HG03469 (cell line): ENCODE measurements around the gene SNAI3.

ENCODE experiments used
- ATAC-seq: cut with Tn5 transposase; IDR thresholded peaks from one replicate; pipeline ENCODE4 v1.9.1; 2021; ENCODE audit warnings: mild to moderate bottlenecking, moderate library complexity, moderate number of reproducible peaks; ENCODE audit not compliant: unreplicated experiment

SNAI3 gene

DNA sequence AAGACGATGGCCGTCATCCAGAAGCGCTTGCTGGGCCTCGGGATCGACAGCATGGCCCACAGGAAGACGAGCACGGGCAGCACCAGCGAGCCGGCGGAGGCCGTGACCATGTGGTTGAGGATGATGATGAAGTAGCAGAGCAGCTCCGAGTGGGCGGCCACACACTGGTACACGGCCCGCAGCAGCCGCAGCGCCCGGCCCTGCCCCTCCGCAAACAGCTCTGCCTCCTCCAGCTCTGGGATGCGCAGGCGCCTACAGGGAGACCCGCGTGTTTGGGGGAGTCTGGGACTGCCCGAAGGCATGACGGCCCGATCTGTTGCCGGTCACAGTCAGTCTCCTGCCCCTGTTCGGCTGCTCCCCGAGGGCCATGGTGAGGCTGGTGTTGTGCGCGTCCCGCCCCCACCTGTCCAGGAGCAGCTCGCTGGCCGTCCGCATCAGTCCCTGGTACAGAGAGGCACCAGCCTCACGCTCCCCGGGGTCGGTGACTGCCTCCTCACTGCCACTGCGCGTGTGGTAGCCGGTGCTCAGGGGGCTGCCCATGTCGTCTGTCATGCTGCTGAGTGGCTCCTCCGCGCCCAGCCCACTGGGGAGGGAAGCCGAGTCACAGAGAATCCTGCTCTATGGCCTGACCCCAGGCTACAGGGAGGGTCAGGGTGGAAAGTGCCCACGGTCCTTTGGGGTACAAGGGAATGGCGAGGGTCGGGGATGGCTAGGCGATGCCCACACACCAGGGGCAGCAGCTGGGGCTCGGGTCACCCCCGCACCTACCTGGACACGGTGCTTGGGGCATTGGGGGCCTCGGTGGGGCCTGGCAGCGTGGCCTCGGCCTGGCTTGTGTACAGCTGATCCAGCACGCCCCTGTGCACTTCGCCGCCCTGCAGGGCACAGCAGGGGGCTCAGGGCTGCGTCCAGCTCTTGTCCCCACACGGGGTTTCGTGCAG lies 35.8 kb upstream of the SNAI3 start:
- ATAC-seq: no peak

GRCh38 chr16:88721236-88721635 lies 34.9 kb upstream of the SNAI3 start:
- no peak for ATAC-seq

GRCh38 chr16:88720396-88720970 lies 34.2 kb upstream of the SNAI3 start:
- no peak for ATAC-seq

GRCh38 chr16:88719933-88720296 lies 33.6 kb upstream of the SNAI3 start:
- ATAC-seq: no peak

DNA sequence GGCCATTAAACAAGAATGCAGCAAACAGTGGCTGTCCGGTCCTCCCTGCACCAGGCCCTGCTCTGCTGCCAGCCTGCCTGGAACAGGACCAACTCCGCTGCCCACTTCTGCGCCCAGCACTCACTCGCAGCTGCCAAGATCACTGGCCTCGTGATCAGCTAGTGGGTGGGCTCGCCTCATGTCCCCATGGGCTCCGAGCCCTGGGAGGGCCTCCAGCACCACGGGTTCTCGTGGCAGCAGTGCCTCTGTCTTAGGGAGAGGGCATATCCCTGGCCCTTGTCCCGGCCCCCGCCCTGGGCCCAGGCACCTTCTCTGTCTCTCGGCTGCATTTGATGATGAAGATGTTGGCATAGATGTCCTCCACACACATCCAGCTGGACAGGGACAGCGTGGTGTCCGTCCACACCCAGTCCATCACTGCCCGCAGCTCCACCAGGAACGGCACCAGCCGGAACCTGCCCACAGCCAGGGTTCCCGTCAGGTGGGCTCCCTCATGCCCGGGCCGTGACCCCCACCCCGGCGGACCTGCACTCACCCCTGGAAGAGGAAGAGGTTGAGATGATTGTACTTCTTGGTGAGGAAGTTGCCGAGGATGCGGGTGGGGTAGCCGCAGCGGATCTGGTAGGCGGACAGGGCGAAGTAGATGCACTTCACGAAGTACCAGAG lies 33.1 kb upstream of the SNAI3 start:
- no peak for ATAC-seq

GRCh38 chr16:88718178-88718577 lies 31.9 kb upstream of the SNAI3 start:
- no peak for ATAC-seq

- ATAC-seq: no peak
These were observed 30.3 kb upstream of the SNAI3 start for GRCh38 chr16:88716601-88717001.

DNA sequence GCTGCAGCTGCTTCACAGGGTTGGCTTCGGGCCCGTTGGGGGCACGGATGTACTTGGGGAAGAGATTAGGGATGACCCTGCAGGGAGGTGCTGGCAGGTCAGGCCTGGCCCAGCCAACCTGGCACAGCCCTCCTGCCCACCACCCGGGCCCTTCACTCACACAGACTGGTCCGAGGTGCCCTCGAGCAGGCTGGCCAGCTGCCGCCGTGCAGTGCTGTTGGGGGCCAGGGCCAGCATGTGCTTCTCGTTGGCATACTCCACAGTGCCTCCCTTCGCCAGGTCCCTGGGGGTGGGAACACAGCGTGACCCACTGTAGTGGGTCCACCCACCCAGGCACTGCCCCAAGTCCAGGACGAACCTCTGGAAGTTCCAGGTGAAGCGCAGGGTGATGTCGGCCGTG lies 29.9 kb upstream of the SNAI3 start:
- no peak for ATAC-seq

GRCh38 chr16:88715312-88716190 lies 29.2 kb upstream of the SNAI3 start:
- no peak for ATAC-seq

- no peak for ATAC-seq
These were observed 28.4 kb upstream of the SNAI3 start for GRCh38 chr16:88714420-88715302.

DNA sequence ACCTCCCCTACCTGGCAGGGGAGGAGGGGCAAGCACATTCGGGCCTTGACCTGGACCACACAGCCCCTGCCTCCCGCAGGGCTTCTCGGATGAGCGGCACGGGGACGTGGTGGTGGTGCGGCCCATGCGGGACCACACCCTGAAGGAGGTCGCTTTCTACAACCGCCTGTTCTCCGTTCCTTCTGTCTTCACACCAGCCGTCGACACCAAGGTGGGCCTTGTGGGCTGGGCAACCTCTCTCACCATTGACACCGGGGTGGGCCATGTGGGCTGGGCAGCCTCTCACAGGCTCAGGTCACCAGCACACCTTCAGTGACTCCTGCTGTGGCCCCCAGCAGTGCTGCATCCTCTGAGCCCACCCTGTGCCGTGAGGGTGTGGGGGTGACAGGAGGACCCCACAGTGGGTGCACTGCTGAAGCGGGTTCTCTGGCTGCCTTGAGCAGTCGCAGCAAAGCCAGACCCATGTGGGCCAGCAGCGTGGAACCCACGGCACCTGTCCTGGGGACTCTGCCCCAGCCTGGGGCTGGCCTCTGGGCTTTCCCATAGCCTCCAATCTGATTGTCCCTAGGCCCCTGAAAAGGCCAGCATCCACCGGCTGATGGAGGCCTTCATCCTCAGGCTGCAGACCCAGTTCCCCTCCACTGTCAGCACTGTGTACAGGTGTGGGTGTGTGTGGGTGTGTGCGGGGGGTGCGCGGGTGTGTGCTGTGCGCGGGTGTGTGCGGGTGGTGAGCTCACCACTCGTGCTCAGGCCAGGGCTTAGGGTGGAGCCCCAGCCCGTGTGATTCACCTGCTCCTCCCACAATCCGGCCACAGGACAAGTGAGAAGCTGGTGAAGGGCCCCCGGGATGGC lies 27.5 kb upstream of the SNAI3 start:
- no peak for ATAC-seq

DNA sequence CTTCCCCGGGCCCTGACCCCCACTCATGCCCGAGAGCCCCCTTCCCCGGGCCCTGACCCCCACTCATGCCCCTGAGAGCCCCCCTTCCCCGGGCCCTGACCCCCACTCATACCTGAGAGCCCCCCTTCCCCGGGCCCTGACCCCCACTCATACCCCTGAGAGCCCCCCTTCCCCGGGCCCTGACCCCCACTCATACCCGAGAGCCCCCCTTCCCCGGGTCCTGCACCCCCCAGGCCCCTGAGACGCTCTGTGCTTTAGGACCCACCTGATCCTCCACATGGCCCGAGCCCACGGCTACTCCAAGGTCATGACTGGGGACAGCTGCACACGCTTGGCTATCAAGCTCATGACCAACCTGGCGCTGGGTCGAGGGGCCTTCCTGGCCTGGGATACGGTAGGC lies 26.7 kb upstream of the SNAI3 start:
- no peak for ATAC-seq

DNA sequence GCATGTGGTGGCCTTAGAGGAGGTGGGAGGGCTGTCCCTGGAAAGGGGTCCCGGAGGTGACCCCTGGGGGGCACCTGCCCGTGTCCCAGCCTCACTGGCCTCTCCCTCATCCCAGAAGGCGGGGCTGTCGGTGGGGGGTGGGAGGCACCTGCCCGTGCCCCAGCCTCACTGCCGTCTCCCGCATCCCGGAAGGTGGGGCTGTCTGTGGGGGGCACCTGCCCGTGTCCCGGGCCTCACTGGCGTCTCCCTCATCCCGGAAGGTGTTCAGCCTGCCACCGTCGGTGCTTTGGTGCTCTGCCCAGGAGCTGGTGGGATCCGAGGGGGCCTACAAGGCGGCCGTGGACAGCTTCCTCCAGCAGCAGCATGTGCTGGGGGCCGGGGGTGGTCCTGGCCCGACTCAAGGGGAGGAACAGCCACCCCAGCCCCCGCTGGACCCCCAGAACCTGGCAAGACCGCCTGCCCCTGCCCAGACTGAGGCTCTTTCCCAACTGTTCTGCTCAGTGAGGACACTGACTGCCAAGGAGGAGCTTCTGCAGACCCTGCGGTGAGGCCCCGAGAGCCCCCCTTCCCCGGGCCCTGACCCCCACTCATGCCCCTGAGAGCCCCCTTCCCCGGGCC lies 26.2 kb upstream of the SNAI3 start:
- ATAC-seq: no peak

- no peak for ATAC-seq
These were observed 25.5 kb upstream of the SNAI3 start for GRCh38 chr16:88711750-88712340.

DNA sequence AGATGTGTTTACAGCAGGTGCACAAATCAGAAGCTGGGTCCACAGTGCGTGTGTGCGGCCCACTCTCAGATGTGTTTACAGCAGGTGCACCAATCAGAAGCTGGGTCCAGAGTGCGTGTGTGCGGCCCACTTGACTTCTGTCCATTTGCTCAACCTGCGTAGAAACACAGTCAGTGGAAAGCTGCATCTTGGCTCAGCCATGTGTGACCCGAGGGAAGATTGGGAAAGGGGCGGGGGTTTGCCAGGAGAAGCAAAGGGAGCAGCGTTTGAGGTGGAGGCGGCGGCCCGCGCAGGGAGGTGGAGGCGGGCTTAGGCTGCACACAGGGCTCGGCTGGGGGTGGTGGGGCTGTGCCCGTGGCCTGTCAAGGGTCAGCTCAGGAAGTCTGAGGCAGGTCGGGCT lies 24.2 kb upstream of the SNAI3 start:
- no peak for ATAC-seq

DNA sequence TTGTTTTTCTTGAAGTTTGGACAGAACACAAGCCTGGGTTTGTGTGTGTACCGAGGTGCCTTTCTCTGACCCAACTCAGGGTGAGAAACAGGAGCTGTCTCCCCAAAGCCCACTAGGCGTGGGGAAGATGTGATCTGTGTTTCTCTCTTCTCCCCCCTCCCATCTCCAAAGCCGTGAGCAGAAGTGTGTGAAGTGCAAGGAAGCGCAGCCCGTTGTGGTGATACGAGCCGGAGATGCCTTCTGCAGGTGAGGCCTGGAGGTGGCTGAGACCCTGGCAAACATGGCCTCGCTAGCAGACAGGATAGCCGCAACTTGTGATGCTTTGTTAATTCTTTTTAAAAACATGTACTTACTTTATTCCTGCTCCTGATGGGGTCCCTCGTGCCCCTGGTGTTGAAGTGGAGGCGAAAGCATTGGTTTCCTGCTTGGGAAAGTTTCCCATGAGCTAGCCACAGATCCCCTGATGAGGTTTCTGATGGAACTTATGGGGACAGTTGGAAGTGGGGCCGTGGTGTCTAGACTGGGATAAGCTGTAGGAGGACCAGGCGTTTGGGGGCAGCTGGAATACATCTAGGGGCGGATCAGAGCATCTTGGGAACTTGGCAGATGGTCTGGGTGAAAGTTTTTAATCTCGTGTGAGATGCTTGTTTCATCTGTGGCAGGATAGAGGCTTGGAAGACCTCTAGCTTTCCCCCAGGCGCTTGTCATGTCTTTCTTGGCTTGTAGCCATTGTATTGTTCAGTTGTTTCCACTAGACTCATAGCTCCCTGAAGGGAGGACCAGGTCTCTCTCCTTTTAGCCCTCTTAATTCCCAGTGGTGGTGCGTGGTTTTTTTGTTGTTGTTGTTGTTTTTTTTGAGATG lies 20.9 kb upstream of the SNAI3 start:
- ATAC-seq: no peak

DNA sequence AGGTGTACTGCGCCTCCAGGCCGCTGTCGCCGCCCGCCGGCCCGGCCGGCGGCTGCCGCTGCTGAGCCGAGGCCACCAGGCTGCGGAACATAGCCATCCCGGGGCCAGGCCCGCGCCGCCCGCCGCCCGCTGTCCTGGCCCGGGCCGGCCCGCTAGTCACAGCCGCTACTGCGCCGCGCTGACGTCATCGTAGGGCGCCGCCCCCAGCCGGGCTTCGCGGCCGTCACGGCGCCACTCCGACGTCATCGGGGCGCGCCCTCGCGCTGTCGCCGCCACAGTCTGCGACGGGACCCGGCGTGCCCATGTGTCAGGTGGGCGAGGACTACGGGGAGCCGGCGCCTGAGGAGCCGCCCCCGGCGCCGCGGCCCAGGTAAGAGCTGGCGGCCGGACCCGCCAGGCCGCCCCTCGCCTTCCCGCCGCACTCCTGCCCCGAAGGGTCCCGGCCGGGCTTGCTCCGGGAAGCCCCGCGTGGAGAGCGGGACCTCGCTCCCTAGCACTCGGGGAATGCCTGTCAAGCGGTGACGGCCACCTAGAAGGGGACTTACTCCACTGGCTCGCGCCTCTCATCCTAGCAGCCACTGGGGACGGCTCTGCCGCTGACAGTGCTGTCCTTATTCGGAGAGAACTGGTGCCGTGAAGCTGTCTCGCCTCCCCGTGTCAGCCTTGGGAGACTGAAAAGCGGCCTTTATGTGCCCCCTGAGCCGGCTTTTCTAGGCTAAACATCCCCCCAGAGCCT lies 20.1 kb upstream of the SNAI3 start, which contains the start of the genes CTU2 and RNF166:
CTU2 (plus strand) TSS at position 275 of the 736 bp plus-strand sequence; CDS start at position 303, 28 bp downstream.
RNF166 (minus strand) TSS at position 180 of the 736 bp plus-strand sequence; CDS start at position 97, 83 bp downstream.
- ATAC-seq: peak; percentile 44
